Karpas-422 (cell line): ENCODE results near the gene ISYNA1. TPM values are rescaled to one million over a fixed set of nuclear protein-coding genes. Genes with fewer than 3 reads are reported as not detected.

ENCODE experiments used
- DNase-seq: peaks from one replicate; pipeline ENCODE4 v3.0.0-alpha.2; 2015
- H2AFZ ChIP-seq: fragments of 200-600 bp; sonication (generic); 2 replicates; pipeline ENCODE4 v1.6.1; 2014; ENCODE audit warnings: antibody characterized with exemption, low read length, mixed read lengths
- H3K27ac ChIP-seq: fragments of 200-600 bp; sonication (generic); 2 replicates; pipeline ENCODE4 v1.5.1; 2014; ENCODE audit warnings: mild to moderate bottlenecking, low read length, moderate library complexity
- H3K27me3 ChIP-seq: fragments of 200-600 bp; sonication (generic); 2 replicates; pipeline ENCODE4 v1.6.1; 2014; ENCODE audit warnings: low read length, mixed read lengths
- H3K36me3 ChIP-seq: fragments of 200-600 bp; sonication (generic); 2 replicates; pipeline ENCODE4 v1.6.1; 2014; ENCODE audit warnings: low read length, mixed read lengths; ENCODE audit not compliant: insufficient read depth
- H3K4me1 ChIP-seq: fragments of 200-600 bp; sonication (generic); 2 replicates; pipeline ENCODE4 v1.6.1; 2014; ENCODE audit warnings: mild to moderate bottlenecking, low read length, mixed read lengths
- H3K4me2 ChIP-seq: fragments of 200-600 bp; sonication (generic); 2 replicates; pipeline ENCODE4 v1.6.1; 2014; ENCODE audit warnings: low read length, low read depth, mild to moderate bottlenecking; ENCODE audit not compliant: poor library complexity, severe bottlenecking
- H3K4me3 ChIP-seq: fragments of 200-600 bp; sonication (generic); 2 replicates; pipeline ENCODE4 v1.5.1; 2014; ENCODE audit warnings: mild to moderate bottlenecking, antibody characterized with exemption, low read length, mixed read lengths
- H3K79me2 ChIP-seq: fragments of 200-600 bp; sonication (generic); 2 replicates; pipeline ENCODE4 v1.6.1; 2014; ENCODE audit warnings: mild to moderate bottlenecking, low read length, mixed read lengths
- H3K9ac ChIP-seq: fragments of 200-600 bp; sonication (generic); 2 replicates; pipeline ENCODE4 v1.6.0; 2014; ENCODE audit warnings: low read length
- H3K9me2 ChIP-seq: fragments of 200-600 bp; sonication (generic), shearing (Covaris generic); replicated peaks from 2 replicates; pipeline ENCODE4 v1.6.0; 2014; ENCODE audit warnings: mild to moderate bottlenecking, low read length, moderate library complexity; ENCODE audit not compliant: insufficient read depth
- H3K9me3 ChIP-seq: fragments of 300-700, 200-600 bp; sonication (generic); 2 replicates; pipeline ENCODE4 v1.6.1; 2014; ENCODE audit warnings: low read length, mixed read lengths
- H4K20me1 ChIP-seq: fragments of 200-600 bp; sonication (generic); 2 replicates; pipeline ENCODE4 v1.6.1; 2014; ENCODE audit warnings: mild to moderate bottlenecking, antibody characterized with exemption, low read length, low read depth; ENCODE audit not compliant: insufficient read depth
- total RNA-seq: library from RNA; depleted of rRNA; stranded (reverse); fragments of >200 nt; shearing (Covaris generic); gene quantifications from 2 replicates; pipeline ENCODE4 v1.2.3, GENCODE V29; 2014; ENCODE audit warnings: low replicate concordance

Gene ISYNA1
- total RNA-seq, 1 experiment from 2014 or later = 10.0 TPM

DNA sequence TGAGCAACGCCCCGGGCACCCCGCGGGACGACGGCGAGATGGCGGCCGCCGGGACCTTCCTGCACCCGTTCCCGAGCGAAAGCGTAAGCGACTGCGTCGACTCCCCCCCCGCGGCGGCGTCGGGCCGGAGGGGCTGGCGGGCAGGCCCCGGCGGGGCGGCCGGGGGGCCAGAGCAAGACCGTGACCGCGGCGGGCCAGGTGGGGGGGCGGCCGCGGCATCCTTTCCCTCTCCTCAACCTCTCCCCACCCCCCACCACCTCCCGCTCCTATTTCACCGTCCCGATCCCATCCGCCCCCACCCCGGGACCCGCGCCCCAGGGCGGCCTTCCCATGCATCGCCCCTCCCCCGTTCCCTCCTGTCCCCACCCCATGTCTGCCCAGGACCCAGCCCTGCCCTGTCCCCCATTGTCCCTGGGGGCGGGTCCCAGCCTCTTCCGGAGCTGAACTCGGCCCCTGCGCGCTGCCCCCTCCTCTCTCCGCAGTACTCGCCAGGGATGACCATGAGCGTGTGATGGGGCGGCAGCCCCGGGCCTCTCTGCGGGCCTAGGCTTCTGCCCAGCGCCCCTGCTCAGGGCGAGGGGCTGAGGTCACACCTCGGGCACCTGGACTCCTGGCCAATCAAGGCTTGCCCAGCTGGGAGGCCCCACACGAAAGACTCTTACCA, 4.1 kb downstream of the ISYNA1 start:
- no peak for DNase-seq
- H3K4me1 ChIP-seq = peaks cover 59% of the 10 kb centered on the region
- H3K9me2 ChIP-seq = no peaks in the 10 kb centered on the region
- peak overlapping the region; percentile 65 for H3K27ac ChIP-seq
- H3K9me3 ChIP-seq = no peaks in the 10 kb centered on the region
- H3K27me3 ChIP-seq = no peaks in the 10 kb centered on the region
- H3K4me2 ChIP-seq = peak overlapping the region; percentile 71
- peaks cover 6% of the 10 kb centered on the region; the same call in 1 of the 2 replicates for H4K20me1 ChIP-seq
- H3K9ac ChIP-seq = peak overlapping the region; percentile 93
- 0 out of 2 replicates have a peak, but pooled peaks cover 3% of the 10 kb centered on the region for H3K79me2 ChIP-seq
- no peaks in the 10 kb centered on the region for H3K36me3 ChIP-seq
- H3K4me3 ChIP-seq = peak overlapping the region; percentile 66
- no peak overlapping the region for H2AFZ ChIP-seq

DNA sequence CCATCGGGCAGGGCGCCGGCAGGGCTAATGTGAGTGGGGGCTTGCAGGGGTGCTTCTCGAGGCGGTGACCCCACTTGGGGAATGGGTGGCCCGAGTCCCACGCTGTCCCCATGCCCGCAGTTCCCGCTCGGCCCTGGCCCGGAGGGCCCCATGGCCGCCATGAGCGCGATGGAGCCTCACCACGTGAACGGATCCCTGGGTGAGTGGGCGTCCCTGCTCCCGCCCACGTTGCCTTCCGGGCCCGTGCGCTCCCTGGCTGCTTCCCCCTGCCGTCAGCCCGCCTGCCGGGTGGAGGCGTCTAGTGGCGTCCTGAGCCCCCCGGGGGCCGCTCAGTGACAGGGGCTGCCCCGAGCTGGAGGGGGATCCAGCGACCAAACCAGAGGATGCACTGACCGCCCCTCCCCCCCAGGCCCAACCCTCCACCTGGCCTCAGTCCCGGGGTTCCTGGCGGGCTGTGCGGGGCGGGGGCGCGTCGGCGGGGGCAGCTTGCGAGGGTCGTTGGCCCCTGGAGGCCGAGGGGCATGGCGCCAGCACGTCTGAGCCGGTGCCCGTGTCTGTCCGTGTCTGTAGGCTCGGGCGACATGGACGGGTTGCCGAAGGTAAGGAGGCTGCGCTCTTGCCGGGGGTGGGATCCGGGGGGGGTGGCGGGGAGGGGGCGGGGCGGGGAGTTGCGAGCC, 4.8 kb downstream of the ISYNA1 start:
- H3K9ac ChIP-seq = peak overlapping the region; percentile 93
- no peaks in the 10 kb centered on the region for H3K27me3 ChIP-seq
- peak; percentile 87 for DNase-seq
- peak overlapping the region; percentile 85 for H3K27ac ChIP-seq
- H3K36me3 ChIP-seq = no peaks in the 10 kb centered on the region
- peak overlapping the region; percentile 88 for H3K4me2 ChIP-seq
- H3K4me3 ChIP-seq = peak overlapping the region; percentile 81
- no peaks in the 10 kb centered on the region for H3K9me2 ChIP-seq
- no peaks in the 10 kb centered on the region for H3K9me3 ChIP-seq
- peaks cover 59% of the 10 kb centered on the region for H3K4me1 ChIP-seq
- H3K79me2 ChIP-seq = 0 out of 2 replicates have a peak, but pooled peaks cover 3% of the 10 kb centered on the region
- H2AFZ ChIP-seq = no peak overlapping the region
- H4K20me1 ChIP-seq = peaks cover 6% of the 10 kb centered on the region; the same call in 1 of the 2 replicates

DNA sequence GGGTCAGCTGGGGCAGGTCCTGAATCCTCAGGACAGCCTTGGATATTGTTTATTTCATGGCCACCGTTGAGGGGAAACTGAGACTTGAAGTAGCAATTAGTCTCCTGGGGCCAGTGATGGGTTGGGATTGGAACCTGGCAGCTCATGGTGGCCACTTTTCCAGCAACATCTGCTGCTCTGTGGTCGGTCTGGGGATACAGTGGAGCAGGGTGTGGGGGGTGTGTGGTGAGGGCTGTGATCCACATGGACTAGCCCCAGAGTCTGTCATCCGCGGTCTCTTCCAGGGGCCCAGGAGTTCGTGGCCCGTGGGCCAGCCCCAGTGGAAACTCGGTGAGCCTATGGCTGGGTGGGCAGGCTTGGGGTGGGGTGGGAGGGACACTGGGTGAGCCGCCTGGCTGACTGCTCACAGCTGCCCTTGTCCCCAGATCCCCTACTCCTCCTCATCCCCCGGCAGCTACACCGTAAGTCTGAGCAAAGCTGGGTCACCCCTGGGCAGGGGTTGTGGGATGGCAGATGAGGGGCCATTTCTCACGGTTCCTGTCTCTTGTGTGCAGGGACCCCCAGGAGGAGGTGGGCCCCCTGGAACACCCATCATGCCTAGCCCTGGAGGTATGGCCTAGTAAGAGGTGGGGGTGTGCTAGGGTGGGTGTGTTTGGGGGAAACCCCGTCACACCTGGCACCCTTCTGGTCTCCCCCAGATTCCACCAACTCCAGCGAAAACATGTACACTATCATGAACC, 5.5 kb downstream of the ISYNA1 start:
- no peaks in the 10 kb centered on the region for H3K9me3 ChIP-seq
- H2AFZ ChIP-seq = no peak overlapping the region
- no peaks in the 10 kb centered on the region for H3K9me2 ChIP-seq
- peaks cover 8% of the 10 kb centered on the region; the same call in 1 of the 2 replicates for H4K20me1 ChIP-seq
- DNase-seq = no peak
- peak overlapping the region; percentile 88 for H3K4me2 ChIP-seq
- H3K4me1 ChIP-seq = peaks cover 53% of the 10 kb centered on the region
- H3K27ac ChIP-seq = peak overlapping the region; percentile 85
- H3K79me2 ChIP-seq = 0 out of 2 replicates have a peak, but pooled peaks cover 3% of the 10 kb centered on the region
- no peaks in the 10 kb centered on the region for H3K36me3 ChIP-seq
- peak overlapping the region; percentile 81 for H3K4me3 ChIP-seq
- no peaks in the 10 kb centered on the region for H3K27me3 ChIP-seq
- peak overlapping the region; percentile 93 for H3K9ac ChIP-seq

DNA sequence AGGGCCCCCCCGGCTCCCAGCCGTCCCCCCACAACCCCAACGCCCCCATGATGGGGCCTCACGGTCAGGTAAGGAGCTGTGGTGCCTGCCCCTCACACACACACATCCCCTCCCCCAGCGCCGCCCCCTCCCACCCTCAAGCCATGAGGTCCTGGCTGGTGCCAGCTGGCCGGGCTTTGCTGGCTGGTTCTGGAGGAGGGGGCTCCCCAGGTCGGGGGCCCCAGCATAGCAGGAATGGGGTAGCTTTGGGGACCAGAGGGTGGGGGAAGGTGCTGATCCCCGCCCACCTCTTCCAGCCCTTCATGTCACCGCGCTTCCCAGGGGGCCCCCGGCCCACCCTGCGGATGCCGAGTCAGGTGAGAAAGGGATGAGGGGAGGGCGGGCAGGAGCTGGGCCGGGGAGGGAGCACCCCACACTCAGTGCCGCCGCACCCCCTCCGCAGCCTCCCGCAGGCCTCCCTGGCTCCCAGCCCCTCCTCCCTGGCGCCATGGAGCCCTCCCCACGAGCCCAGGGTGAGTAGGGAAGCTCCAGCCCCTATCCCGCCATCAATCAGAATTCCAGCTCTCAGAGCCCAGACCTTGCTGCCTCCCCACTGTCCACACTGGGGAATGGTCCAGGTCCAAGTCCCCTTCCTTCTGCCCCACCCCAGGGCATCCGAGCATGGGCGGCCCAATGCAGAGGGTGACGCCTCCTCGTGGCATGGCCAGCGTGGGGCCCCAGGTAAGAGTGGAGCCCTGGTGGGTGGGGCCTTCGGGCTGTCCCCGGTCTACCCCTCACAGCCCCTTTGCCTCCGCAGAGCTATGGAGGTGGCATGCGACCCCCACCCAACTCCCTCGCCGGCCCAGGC, 6.4 kb downstream of the ISYNA1 start:
- 0 out of 2 replicates have a peak, but pooled peaks cover 3% of the 10 kb centered on the region for H3K79me2 ChIP-seq

DNA sequence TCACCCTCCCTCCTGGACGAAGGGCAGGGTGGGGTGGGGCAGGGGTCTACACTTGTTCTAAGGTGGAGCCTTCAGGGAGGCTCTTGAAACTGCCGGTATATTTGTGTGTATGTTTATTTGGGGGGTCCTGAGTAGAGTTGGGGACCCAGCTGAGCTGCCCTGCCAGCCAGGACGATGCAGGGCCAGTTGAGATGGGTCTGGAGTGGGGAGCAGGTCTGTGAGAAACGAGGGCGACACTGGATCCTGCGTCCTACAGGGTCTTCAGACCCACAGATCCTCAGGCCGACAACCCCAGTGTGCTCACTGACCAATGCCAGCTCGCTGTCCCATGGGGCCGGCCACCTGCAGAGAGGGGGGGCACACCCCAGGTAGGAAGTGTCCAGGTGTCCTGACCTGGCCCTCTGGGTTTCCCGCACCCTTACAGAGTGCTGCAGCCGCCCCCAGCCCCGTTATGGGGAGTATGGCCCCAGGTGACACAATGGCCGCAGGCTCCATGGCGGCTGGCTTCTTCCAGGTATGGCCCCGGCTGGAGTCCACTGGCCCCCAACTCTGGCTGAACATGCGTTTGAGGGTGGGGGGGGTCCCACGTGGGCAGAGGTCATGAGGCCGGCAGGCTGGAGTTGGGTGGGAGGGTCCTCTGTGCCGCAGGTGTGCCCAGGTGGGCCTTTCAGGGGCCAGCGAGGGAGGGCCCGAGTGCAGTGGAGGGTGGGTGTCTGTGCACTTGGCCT, 7.4 kb downstream of the ISYNA1 start:
- Histone ChIP-seq H3K9me3 (no peaks in the 10 kb centered on the region), H3K9me2 (no peaks in the 10 kb centered on the region), H3K27me3 (no peaks in the 10 kb centered on the region), H3K79me2 (0 out of 2 replicates have a peak, but pooled peaks cover 3% of the 10 kb centered on the region), H2AFZ (no peak overlapping the region), H3K4me2 (no peak overlapping the region), H3K36me3 (no peaks in the 10 kb centered on the region), H4K20me1 (peaks cover 23% of the 10 kb centered on the region; the same call in 1 of the 2 replicates), H3K27ac (no peak overlapping the region), H3K4me3 (no peak overlapping the region), H3K9ac (no peak overlapping the region), H3K4me1 (peaks cover 53% of the 10 kb centered on the region)
- DNase-seq = no peak

More for the DNA sequence above, 6.4 kb downstream of the ISYNA1 start:
- no peak overlapping the region for H2AFZ ChIP-seq
- H3K9me3 ChIP-seq = no peaks in the 10 kb centered on the region
- H3K36me3 ChIP-seq = no peaks in the 10 kb centered on the region
- no peaks in the 10 kb centered on the region for H3K27me3 ChIP-seq
- H4K20me1 ChIP-seq = peaks cover 17% of the 10 kb centered on the region; the same call in 1 of the 2 replicates
- no peak for DNase-seq
- H3K4me3 ChIP-seq = peak overlapping the region; percentile 81; the same call in 1 of the 2 replicates
- peaks cover 46% of the 10 kb centered on the region for H3K4me1 ChIP-seq
- H3K9me2 ChIP-seq = no peaks in the 10 kb centered on the region
- no peak overlapping the region for H3K27ac ChIP-seq
- peak overlapping the region; percentile 93 for H3K9ac ChIP-seq
- H3K4me2 ChIP-seq = peak overlapping the region; percentile 88

DNA sequence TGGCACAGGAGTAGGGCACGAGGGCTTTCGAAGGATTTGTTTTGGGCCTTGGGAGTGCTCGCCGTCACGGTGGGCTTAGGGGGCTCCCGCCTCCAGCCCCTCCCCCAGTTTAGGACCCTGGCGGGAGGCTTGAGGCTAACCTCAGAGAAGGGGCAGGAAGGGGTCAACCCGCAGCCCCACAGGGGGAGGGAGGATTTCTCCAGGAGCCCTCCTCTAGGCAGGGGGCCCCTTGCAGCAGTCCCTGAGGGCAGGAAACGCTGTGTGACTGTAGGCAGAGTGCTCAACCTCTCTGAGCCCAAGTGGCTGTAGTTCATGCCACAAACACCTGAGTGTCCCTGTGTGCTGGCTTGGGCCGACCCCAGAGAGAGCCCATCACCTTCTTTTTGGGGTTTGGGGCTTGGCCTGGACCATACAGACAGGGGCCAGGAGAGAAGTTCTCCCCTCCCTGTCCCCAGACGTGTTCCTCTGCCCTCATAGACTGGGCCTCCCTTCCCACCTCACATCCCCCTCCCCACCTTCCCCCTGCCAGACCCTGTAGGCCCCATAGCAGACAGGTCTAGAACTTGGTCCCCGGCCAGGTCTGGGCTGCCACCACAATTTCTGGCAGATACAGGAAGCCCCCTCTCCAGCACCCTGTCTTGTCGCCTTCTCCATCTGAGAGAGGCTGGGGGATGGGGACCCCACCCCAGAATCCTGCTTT, 8.1 kb downstream of the ISYNA1 start:
- H3K9ac ChIP-seq = peak overlapping the region; percentile 70
- peaks cover 53% of the 10 kb centered on the region for H3K4me1 ChIP-seq

More for the DNA sequence above, 8.1 kb downstream of the ISYNA1 start:
- Histone ChIP-seq H4K20me1 (peaks cover 26% of the 10 kb centered on the region; the same call in 1 of the 2 replicates), H3K4me2 (peak overlapping the region; percentile 93), H3K36me3 (no peaks in the 10 kb centered on the region), H3K4me3 (peak overlapping the region; percentile 72; the same call in 1 of the 2 replicates), H3K79me2 (0 out of 2 replicates have a peak, but pooled peaks cover 3% of the 10 kb centered on the region), H3K27me3 (no peaks in the 10 kb centered on the region), H3K9me2 (no peaks in the 10 kb centered on the region), H2AFZ (no peak overlapping the region), H3K27ac (no peak overlapping the region), H3K9me3 (no peaks in the 10 kb centered on the region)
- DNase-seq = peak; percentile 65
